Mammary epithelial cell (primary cell): Measurements from ENCODE around the gene LTBP4.

Experiments used
- CTCF ChIP-seq, 2 donors: IDR thresholded peaks in 1 of 2; conservative IDR thresholded peaks in 1 of 2; 2 replicates each; pipeline ENCODE4 v1.5.1; 2011 to 2012; ENCODE audit warnings: inconsistent platforms in 2 of 2, low read length in 2 of 2, mild to moderate bottlenecking in 2 of 2, control low read depth in 1 of 2, low read depth in 1 of 2; ENCODE audit not compliant: insufficient read depth in 1 of 2; ENCODE audit errors: extremely low read depth in 1 of 2
- EZH2 ChIP-seq: IDR thresholded peaks from 2 replicates; pipeline ENCODE4 v1.6.1; 2012; ENCODE audit warnings: low read length, inconsistent platforms, borderline replicate concordance

DNA sequence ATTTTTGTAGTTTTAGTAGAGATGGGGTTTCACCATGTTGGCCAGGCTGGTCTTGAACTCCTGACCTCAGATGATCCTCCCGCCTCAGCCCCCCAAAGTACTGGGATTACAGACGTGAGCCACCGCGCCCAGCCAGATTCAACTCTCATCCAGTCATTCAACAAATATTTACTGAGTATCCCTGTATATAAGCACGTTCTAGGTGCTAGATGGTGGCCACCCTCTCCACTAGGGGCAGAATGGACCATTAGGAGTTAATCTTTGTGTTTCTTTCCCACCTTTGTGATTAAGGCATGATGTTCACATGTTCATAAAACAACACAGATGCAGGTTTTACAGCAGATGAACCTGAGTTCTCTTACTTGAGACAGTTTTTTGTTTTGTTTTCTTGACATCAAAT, 17.2 kb upstream of the LTBP4 start:
- peak; percentile 25 to 37 for TF ChIP-seq CTCF (conservative IDR thresholded peaks at IDR 0.05 in 1 of 2, IDR thresholded peaks at IDR 0.05 in 1 of 2; ENCODE audit: extremely low read depth in 1 of 2, insufficient read depth in 1 of 2, low read depth in 1 of 2, low read length in 2 of 2)
- no peak for TF ChIP-seq EZH2
